Measurements from ENCODE around the gene NAV3. TPM values are rescaled to one million over a fixed set of nuclear protein-coding genes. Genes with fewer than 3 reads are reported as not detected.

Gene NAV3
- total and polyA plus RNA-seq, 7 donors, result 0.47 to 4.2 (median 2.2) TPM

DNA sequence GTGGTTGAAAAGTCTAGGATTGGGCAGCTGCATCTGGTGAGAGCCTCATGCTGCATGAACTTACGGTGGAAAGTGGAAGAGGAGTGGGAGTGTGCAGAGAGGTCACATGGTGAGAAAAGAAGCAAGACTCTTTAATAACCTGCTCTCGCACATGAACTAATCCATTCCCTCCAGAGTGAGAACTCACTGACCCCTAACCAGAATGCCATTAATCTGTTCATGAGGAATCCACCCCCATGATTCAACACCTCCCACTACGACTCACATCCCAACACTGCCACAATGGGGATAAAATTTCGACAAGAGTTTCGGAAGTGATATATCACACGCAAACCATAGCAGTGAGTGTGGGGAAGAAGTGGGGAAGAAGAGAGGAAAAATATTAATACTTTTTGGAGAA, 377.4 kb downstream of the NAV3 start:
- no peak for DNase-seq
- Histone ChIP-seq H3K4me3 (no peak overlapping the region), H3K36me3 (ENCODE audit: insufficient read depth in 1 of 2, low read depth in 1 of 2) (no peaks in the 10 kb centered on the region), H3K9me3 (no peaks in the 10 kb centered on the region), H3K4me1 (no peaks in the 10 kb centered on the region), H3K27ac (no peak overlapping the region), H3K27me3 (ENCODE audit: insufficient read depth in 3 of 3, low read length in 2 of 3) (no peaks in the 10 kb centered on the region)
- ATAC-seq, result no peak
- TF ChIP-seq, protein P1, sequence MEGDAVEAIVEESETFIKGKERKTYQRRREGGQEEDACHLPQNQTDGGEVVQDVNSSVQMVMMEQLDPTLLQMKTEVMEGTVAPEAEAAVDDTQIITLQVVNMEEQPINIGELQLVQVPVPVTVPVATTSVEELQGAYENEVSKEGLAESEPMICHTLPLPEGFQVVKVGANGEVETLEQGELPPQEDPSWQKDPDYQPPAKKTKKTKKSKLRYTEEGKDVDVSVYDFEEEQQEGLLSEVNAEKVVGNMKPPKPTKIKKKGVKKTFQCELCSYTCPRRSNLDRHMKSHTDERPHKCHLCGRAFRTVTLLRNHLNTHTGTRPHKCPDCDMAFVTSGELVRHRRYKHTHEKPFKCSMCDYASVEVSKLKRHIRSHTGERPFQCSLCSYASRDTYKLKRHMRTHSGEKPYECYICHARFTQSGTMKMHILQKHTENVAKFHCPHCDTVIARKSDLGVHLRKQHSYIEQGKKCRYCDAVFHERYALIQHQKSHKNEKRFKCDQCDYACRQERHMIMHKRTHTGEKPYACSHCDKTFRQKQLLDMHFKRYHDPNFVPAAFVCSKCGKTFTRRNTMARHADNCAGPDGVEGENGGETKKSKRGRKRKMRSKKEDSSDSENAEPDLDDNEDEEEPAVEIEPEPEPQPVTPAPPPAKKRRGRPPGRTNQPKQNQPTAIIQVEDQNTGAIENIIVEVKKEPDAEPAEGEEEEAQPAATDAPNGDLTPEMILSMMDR (IDR thresholded peaks at IDR 0.05), result no peak
- intact Hi-C loops (cut with DNase I), result no loop called here
- 75 to 86% (median 78%) methylated on average over 6 of the region's 6 CpGs for WGBS, 3 donors

DNA sequence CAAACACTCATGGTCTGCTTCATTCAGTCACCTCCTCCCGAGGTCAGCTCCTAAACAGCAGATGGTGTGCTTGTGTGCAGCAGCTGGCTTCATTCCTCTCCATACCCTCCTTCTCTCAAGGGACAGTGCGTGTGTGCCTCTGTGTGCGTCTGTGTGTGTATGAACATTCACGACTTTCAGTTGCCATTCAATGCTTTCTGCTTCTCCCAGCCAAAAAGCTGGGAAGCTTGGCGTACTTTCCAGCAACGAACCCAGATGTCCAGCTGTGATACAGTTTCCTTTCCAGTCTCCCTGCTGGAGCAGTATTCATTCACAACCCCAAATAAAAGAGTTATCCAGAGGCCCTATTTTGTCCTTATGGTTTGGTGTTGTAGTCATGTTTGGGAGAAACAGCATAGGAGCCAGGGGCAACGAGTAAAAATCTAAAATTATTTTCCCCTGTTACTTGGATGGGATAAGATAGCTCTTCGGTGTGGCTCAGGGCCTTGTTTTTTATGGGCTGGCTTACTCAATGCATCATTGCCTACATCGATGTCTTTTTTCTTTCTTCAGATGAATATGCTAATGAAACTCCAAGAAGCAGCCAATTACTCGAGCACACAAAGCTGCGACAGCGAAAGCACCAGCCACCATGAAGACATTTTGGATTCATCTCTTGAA, 379.3 kb downstream of the NAV3 start:
- Histone ChIP-seq H3K9me3 (no peaks in the 10 kb centered on the region), H3K27me3 (ENCODE audit: insufficient read depth in 3 of 3, low read length in 2 of 3) (no peaks in the 10 kb centered on the region), H3K27ac (no peak overlapping the region), H3K4me1 (no peaks in the 10 kb centered on the region), H3K4me3 (no peak overlapping the region), H3K36me3 (ENCODE audit: insufficient read depth in 1 of 2, low read depth in 1 of 2) (no peaks in the 10 kb centered on the region)
- ATAC-seq (no peak), DNase-seq (no peak)
- TF ChIP-seq, protein P1 (IDR thresholded peaks at IDR 0.05), result no peak
- intact Hi-C loops (cut with DNase I), result no loop called here
- 31 to 48% (median 38%) methylated on average over 12 of the region's 12 CpGs for WGBS, 3 donors

DNA sequence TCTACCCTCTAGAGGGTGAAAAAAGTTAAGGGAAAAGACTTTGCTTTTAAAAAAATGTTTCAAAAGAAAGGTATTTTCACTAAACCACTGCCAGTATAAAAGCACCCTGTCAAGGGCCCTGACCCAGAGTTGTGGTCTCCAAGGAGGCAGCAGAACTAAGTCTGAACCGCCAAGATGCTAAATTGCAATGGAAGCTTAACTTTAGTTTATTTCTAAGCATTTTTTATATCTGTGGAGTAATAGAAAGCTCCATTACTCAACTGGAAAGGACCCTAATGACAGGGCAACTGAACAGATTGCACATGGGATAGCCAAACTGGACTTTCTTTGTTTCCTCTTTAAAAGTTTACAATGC, 379.8 kb downstream of the NAV3 start:
- no peaks in the 10 kb centered on the region for H3K36me3 ChIP-seq (ENCODE audit: insufficient read depth in 1 of 2, low read depth in 1 of 2)
- no peak for ATAC-seq
- DNase-seq, result no peak
- H3K27ac ChIP-seq, result no peak overlapping the region
- no peaks in the 10 kb centered on the region for H3K9me3 ChIP-seq
- H3K4me3 ChIP-seq, result no peak overlapping the region
- no peaks in the 10 kb centered on the region for H3K27me3 ChIP-seq (ENCODE audit: insufficient read depth in 3 of 3, low read length in 2 of 3)
- no peaks in the 10 kb centered on the region for H3K4me1 ChIP-seq
- WGBS, 3 donors, result 84 to 95% (median 85%) methylated on average over 1 of the region's 1 CpG
- TF ChIP-seq, protein P1 (IDR thresholded peaks at IDR 0.05), result no peak
- intact Hi-C loops (cut with DNase I), result no loop called here

DNA sequence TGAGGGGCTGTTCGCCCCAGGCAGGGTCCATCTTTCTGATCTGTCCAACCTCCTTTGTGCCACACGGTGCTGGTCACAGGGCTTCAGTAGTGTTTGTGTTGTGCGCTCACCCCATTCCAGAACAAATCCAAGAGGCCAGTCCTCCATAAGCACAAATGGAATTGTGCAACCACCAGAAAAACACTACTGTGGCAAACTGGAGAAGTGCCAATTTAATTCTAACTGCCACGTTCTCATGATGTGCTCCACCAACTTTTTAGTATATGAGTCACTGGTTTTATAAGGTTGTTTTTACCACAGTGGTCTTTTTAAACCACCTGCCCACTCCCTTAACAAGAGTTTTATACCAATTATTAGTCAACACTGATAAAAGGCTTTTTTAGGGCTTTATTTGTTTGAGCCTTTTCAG, 380.2 kb downstream of the NAV3 start:
- no peak for DNase-seq
- Histone ChIP-seq H3K4me1 (no peaks in the 10 kb centered on the region), H3K27me3 (ENCODE audit: insufficient read depth in 3 of 3, low read length in 2 of 3) (no peaks in the 10 kb centered on the region), H3K27ac (no peak overlapping the region), H3K36me3 (ENCODE audit: insufficient read depth in 1 of 2, low read depth in 1 of 2) (no peaks in the 10 kb centered on the region), H3K4me3 (no peak overlapping the region), H3K9me3 (no peaks in the 10 kb centered on the region)
- intact Hi-C loops (cut with DNase I), result no loop called here
- ATAC-seq, result no peak
- 70 to 76% (median 74%) methylated on average over 4 of the region's 4 CpGs for WGBS, 3 donors
- TF ChIP-seq, protein P1 (IDR thresholded peaks at IDR 0.05), result no peak

DNA sequence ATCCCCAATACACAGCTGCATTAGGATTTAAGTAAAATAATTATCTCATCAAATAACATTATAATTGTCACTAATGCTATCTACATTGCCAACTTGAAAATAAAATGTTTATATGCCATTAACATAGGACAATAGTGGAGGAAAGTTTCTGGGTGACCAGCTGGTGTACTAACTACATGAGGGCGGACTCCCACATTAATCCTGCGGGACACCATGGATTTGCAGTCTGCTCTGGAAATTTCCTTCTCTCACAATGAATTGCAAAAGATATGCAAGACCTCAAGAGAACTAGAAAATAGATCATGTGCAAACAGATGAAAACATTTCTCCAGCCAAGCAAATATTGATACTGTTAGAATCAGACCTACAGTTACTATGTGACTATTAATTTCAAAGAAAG, 390.1 kb downstream of the NAV3 start:
- Histone ChIP-seq H3K36me3 (ENCODE audit: insufficient read depth in 1 of 2, low read depth in 1 of 2) (no peaks in the 10 kb centered on the region), H3K4me3 (no peak overlapping the region), H3K9me3 (no peaks in the 10 kb centered on the region), H3K27ac (no peak overlapping the region), H3K4me1 (no peaks in the 10 kb centered on the region), H3K27me3 (ENCODE audit: insufficient read depth in 3 of 3, low read length in 2 of 3) (no peaks in the 10 kb centered on the region)
- 55 to 77% (median 57%) methylated on average over 2 of the region's 2 CpGs for WGBS, 3 donors
- intact Hi-C loops (cut with DNase I), result no loop called here
- DNase-seq (no peak), ATAC-seq (no peak)
- TF ChIP-seq, protein P1 (IDR thresholded peaks at IDR 0.05), result no peak
